Natural killer cell treated with Interleukin-12 subunit alpha and Interleukin-12 subunit beta and Interleukin-15 and Interleukin-18, amount 100 ng/mL, for 72 hours (primary cell): Measurements from ENCODE around the gene EFCAB5. TPM values are rescaled to one million over a fixed set of nuclear protein-coding genes. Genes with fewer than 3 reads are reported as not detected.
"Not testable (repeated sequence)": the region's sequence is repeated elsewhere in the genome, so short reads cannot be mapped to it uniquely, and the experiment has no call there.

Experiments used
- ATAC-seq, 2 donors: fragments of 150-1000 bp; cut with Tn5 transposase in 1 of 2; sonication (Bioruptor Pico), chemical (Tn5 transposase) in 1 of 2; 2 replicates each; pipeline ENCODE4 v1.10.0; 2021
- DNase-seq: peaks from one replicate; pipeline ENCODE4 v3.0.0; 2022; ENCODE audit warnings: low spot score
- H3K27ac Mint-ChIP-seq, 2 donors: 1 replicate in 1 of 2; 2 replicates in 1 of 2; pipeline ENCODE4 v1.8.0; 2022; ENCODE audit warnings: mixed read lengths in 2 of 2, mild to moderate bottlenecking in 1 of 2, moderate library complexity in 1 of 2
- H3K27me3 Mint-ChIP-seq, 2 donors: 1 replicate in 1 of 2; 2 replicates in 1 of 2; pipeline ENCODE4 v1.8.0; 2022; ENCODE audit warnings: mixed read lengths in 2 of 2
- H3K36me3 Mint-ChIP-seq: one replicate; pipeline ENCODE4 v1.8.0; 2022; ENCODE audit warnings: mixed read lengths
- H3K4me1 Mint-ChIP-seq, 2 donors: 1 replicate in 1 of 2; 2 replicates in 1 of 2; pipeline ENCODE4 v1.8.0; 2022; ENCODE audit warnings: low read depth in 2 of 2, mixed read lengths in 2 of 2, mild to moderate bottlenecking in 1 of 2
- H3K4me3 Mint-ChIP-seq: one replicate; pipeline ENCODE4 v1.8.0; 2022; ENCODE audit warnings: mixed read lengths
- H3K9me3 Mint-ChIP-seq: 2 replicates; pipeline ENCODE4 v1.8.0; 2022; ENCODE audit warnings: mixed read lengths
- total RNA-seq, 2 donors: library from RNA; stranded (reverse); gene quantifications; one replicate each; pipeline ENCODE4 v1.2.3, GENCODE V29; 2022

EFCAB5 gene
- total RNA-seq, result 1 to 10 TPM in 1 of 2 donors, under 1 TPM in 1; 0.42 to 2.5 TPM

DNA sequence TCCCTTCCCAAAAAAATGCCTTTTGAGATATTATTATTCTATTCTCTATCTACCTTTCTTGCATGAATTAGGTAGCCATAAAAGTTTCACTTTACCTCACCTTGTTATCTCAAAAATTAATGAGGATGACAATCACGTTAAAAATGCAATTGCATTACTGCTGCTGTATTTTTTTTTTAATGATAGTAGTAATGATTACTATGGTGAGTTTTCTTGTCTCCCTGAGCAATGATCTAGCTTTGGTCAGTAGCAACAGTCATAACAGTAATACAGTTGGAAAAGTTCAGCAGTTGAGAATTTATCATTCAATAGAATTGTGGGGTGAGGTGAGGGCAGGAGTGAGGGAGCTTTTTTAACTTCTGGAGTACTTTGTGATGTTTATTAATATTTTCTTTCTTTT, at the start of gene EFCAB5:
EFCAB5 (plus strand) TSS at position 301 of the 400 bp plus-strand sequence. CDS start 163 bp downstream, outside the sequence.
- no peak within 1 kb of the TSS for H3K4me3 Mint-ChIP-seq
- no peaks in the 10 kb centered on the region for H3K36me3 Mint-ChIP-seq
- H3K27me3 Mint-ChIP-seq, result peaks cover 0 to 6% of the 10 kb centered on the region in 2 donors
- peaks cover 0 to 2% of the 10 kb centered on the region in 2 donors for H3K4me1 Mint-ChIP-seq
- ATAC-seq (no peak), DNase-seq (no peak)
- H3K27ac Mint-ChIP-seq, result no peak within 1 kb of the TSS
- no peaks in the 10 kb centered on the region for H3K9me3 Mint-ChIP-seq

GRCh38 chr17:29892201-29892600, 49.2 kb upstream of the EFCAB5 start:
- Mint-ChIP-seq H3K4me3 (no peak overlapping the region), H3K36me3 (no peaks in the 10 kb centered on the region), H3K9me3 (no peaks in the 10 kb centered on the region), H3K4me1 (peaks cover 27 to 28% of the 10 kb centered on the region in 2 donors), H3K27ac (no peak overlapping the region), H3K27me3 (no peaks in the 10 kb centered on the region)
- DNase-seq (no peak), ATAC-seq (no peak)

- H3K36me3 Mint-ChIP-seq, H3K27ac Mint-ChIP-seq, ATAC-seq, H3K4me3 Mint-ChIP-seq, DNase-seq, H3K27me3 Mint-ChIP-seq, H3K9me3 Mint-ChIP-seq: not testable (repeated sequence)
- peaks cover 25 to 29% of the 10 kb centered on the region in 2 donors for H3K4me1 Mint-ChIP-seq
Observed at GRCh38 chr17:29897136-29897535, 44.3 kb upstream of the EFCAB5 start.

DNA sequence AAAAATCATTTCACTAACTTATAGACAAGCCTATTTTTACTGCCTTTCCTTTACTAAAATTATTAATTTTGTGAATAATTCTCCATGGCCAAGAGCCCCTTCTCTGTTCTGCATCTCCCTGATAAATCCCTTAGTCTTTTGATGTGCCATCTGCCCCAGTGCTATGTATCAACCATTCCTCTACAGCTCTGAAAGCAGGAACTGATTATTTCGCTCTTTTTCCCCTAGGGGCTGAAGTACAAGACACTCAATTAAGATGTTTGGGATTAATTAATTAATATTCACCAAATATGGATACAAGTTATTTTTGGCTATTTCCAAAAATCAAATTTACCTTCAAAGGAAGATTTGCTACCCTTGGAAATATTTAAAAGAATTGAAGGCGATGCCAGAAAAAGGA, 38.0 kb upstream of the EFCAB5 start:
- H3K27ac Mint-ChIP-seq, result no peak overlapping the region
- H3K27me3 Mint-ChIP-seq, result no peaks in the 10 kb centered on the region
- H3K4me1 Mint-ChIP-seq, result peaks cover 23 to 26% of the 10 kb centered on the region in 2 donors
- no peaks in the 10 kb centered on the region for H3K36me3 Mint-ChIP-seq
- no peaks in the 10 kb centered on the region for H3K9me3 Mint-ChIP-seq
- H3K4me3 Mint-ChIP-seq, result no peak overlapping the region
- DNase-seq (no peak), ATAC-seq (no peak)

DNA sequence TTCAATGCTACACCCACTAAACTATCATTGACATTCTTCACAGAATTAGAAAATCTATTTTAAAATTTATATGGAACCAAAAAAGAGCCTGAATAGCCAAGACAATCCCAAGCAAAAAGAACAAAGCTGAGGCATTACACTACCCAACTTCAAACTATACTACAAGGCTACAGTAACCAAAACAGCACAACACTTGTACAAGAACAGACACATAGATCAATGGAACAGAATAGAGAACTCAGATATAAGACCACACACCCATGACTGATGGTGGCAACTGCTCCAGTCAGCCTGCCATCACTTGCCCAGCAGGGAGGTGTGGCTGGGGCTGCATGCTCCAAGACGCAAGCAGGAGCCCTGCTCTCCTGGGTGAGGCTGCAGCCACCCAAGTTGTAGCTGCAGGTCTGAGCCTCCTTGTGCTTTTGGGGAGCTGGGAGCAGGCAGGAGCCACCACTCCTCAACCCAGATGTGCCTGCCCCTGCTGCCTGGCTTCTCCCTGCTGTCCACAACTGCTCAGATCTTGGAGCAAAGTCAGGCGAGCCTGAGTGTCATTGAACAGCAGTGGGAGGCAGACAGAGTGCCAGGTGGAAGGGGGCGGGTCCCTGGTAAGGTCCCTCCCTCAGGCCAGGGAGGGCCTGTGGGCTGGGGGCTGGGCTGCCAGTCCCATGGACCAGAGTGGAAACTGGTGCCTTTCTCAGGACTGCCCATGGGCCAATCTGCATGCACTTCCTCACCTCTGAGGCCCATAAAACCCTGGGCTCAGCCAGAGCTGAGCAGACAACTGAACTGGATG, 36.2 kb upstream of the EFCAB5 start:
- Mint-ChIP-seq H3K4me3 (no peak overlapping the region), H3K27ac (no peak overlapping the region), H3K36me3 (no peaks in the 10 kb centered on the region), H3K4me1 (peaks cover 24 to 26% of the 10 kb centered on the region in 2 donors), H3K9me3 (no peaks in the 10 kb centered on the region), H3K27me3 (no peaks in the 10 kb centered on the region)
- DNase-seq (no peak), ATAC-seq (no peak)

DNA sequence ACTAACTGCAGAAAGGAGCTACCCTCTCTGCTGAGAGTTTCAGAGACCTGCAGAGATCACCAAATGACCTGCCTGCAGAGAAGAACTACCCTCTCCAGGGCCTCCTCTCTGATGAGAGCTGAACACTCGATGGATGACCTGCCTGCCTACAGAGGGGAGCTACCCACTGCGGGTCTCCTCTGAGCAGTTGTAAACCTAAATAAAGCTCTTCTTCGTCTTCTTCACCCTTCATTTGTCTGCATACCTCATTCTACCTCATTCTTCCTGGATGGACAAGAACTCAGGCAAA, 35.6 kb upstream of the EFCAB5 start:
- H3K4me3 Mint-ChIP-seq, result no peak overlapping the region
- H3K27me3 Mint-ChIP-seq, result no peaks in the 10 kb centered on the region
- peaks cover 24 to 26% of the 10 kb centered on the region in 2 donors for H3K4me1 Mint-ChIP-seq
- no peaks in the 10 kb centered on the region for H3K36me3 Mint-ChIP-seq
- no peak overlapping the region for H3K27ac Mint-ChIP-seq
- DNase-seq (no peak), ATAC-seq (no peak)
- H3K9me3 Mint-ChIP-seq, result no peaks in the 10 kb centered on the region

DNA sequence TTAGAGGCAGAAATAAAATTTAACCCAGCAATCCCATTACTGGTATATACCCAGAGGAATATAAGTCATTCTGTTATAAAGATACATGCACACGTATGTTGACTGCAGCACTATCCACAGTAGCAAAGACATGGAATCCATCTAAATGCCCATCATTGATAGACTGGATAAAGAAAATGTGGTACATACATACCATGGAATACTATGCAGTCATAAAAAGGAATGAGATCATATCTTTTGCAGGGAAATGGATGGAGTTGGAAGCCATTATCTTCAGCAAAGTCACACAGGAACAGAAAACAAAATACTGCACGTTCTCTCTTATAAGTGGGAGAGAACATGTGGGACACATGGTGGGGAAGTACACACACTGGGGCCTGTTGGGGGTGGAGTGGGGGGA, 34.5 kb upstream of the EFCAB5 start:
- H3K27me3 Mint-ChIP-seq, result no peaks in the 10 kb centered on the region
- no peak overlapping the region for H3K4me3 Mint-ChIP-seq
- no peaks in the 10 kb centered on the region for H3K9me3 Mint-ChIP-seq
- ATAC-seq (no peak), DNase-seq (no peak)
- no peak overlapping the region for H3K27ac Mint-ChIP-seq
- H3K4me1 Mint-ChIP-seq, result peaks cover 20% of the 10 kb centered on the region in 2 donors
- no peaks in the 10 kb centered on the region for H3K36me3 Mint-ChIP-seq

- no peak overlapping the region for H3K4me3 Mint-ChIP-seq
- H3K27me3 Mint-ChIP-seq, result no peaks in the 10 kb centered on the region
- H3K9me3 Mint-ChIP-seq, result no peaks in the 10 kb centered on the region
- DNase-seq (no peak), ATAC-seq (no peak)
- no peaks in the 10 kb centered on the region for H3K36me3 Mint-ChIP-seq
- H3K27ac Mint-ChIP-seq, result no peak overlapping the region
- H3K4me1 Mint-ChIP-seq, result peaks cover 8 to 16% of the 10 kb centered on the region in 2 donors
Observed at GRCh38 chr17:29909236-29910003, 32.0 kb upstream of the EFCAB5 start.

GRCh38 chr17:29911641-29912177, 29.7 kb upstream of the EFCAB5 start:
- DNase-seq (no peak), ATAC-seq (no peak)
- Mint-ChIP-seq H3K4me3 (no peak overlapping the region), H3K27me3 (no peaks in the 10 kb centered on the region), H3K4me1 (peaks cover 6 to 11% of the 10 kb centered on the region in 2 donors), H3K36me3 (no peaks in the 10 kb centered on the region), H3K27ac (no peak overlapping the region), H3K9me3 (no peaks in the 10 kb centered on the region)

DNA sequence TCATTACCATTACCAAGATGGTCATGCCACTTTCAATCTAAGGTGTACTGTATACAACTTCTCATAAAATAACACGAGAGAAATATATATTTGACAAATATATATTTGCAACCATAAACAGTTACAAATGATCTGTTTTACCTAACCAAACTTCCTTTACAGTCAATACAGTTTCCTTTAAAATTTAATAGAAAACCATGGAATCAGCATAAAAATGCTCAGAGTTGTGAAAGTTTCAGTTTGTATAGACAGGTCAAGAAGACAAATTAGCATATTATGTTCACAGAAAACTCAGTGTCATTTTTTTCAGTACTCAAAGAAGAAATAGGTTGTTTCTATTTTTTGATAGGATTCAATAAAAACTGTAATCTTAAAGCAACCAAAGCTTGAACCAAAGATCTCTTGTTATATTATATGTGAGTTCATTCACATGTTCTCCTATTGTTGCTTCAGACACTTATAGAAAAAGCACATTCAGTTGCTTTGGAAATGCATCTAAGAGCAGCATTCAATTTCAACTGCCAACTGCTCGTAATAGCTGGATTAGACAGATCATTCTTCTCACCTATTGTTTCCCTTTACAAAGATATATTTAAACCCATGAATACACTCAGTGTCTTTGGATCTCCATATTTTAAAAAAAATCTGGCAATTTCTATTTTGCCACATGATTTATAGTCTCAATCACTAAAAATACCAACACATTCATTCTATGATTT, 26.5 kb upstream of the EFCAB5 start:
- DNase-seq, result no peak
- no peaks in the 10 kb centered on the region for H3K36me3 Mint-ChIP-seq
- no peak overlapping the region for H3K4me3 Mint-ChIP-seq
- H3K4me1 Mint-ChIP-seq, result peaks cover 12 to 28% of the 10 kb centered on the region in 2 donors
- H3K27me3 Mint-ChIP-seq, result no peaks in the 10 kb centered on the region
- no peaks in the 10 kb centered on the region for H3K9me3 Mint-ChIP-seq
- no peak overlapping the region for H3K27ac Mint-ChIP-seq
- ATAC-seq, result no peak

GRCh38 chr17:29918016-29918415, 23.4 kb upstream of the EFCAB5 start:
- H3K27me3 Mint-ChIP-seq, result no peaks in the 10 kb centered on the region
- no peaks in the 10 kb centered on the region for H3K36me3 Mint-ChIP-seq
- no peak overlapping the region for H3K27ac Mint-ChIP-seq
- H3K9me3 Mint-ChIP-seq, result no peaks in the 10 kb centered on the region
- DNase-seq (no peak), ATAC-seq (no peak)
- no peak overlapping the region for H3K4me3 Mint-ChIP-seq
- peaks cover 12 to 28% of the 10 kb centered on the region in 2 donors for H3K4me1 Mint-ChIP-seq

DNA sequence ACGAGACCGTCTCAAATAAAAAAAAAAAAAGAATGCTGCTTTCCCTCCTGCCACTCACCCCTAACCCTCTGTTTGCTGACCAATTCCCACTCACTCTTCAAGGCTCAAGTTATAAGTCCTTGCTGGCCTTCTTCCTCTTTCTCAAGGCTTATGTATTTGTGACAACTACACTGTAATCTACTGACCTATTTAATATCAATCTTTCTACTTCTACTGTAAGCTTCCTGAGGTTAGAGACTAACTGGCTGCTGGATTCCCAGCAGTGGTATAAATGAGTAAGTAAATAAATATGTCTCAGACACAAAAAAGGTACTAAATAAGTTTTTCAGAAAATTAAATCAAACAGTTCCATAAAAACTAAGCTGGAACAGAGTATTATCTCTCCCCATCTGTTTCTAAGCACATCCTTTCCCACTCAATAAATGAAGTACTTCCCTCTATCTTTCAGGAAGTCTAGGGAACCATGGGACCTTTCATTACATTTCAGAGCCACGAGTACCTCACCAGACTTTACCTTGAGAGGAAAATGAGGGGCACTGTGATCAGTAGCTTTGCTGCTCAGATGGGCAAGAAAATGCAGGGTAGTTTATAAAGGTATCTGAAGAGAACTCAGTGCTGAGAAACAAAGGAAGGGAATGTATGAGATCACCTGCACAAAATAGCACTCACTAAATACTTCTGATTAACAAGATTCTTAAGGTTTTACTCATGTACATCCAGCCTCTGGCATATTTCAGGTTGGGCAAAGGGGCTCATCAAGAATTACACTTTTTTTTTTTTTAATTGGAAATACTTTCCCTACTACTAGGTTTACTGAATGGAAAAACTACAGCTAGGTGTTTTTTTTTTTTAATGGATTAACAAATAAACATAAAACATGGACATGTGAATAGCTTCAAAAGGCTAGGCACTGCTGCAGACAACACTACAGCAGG, 22.2 kb upstream of the EFCAB5 start:
- H3K4me3 Mint-ChIP-seq, result no peak overlapping the region
- no peaks in the 10 kb centered on the region for H3K27me3 Mint-ChIP-seq
- H3K9me3 Mint-ChIP-seq, result no peaks in the 10 kb centered on the region
- DNase-seq (no peak), ATAC-seq (no peak)
- H3K36me3 Mint-ChIP-seq, result no peaks in the 10 kb centered on the region
- H3K4me1 Mint-ChIP-seq, result peaks cover 12 to 28% of the 10 kb centered on the region in 2 donors
- peak overlapping the region in 1 of 2 donors; percentile 43 for H3K27ac Mint-ChIP-seq

DNA sequence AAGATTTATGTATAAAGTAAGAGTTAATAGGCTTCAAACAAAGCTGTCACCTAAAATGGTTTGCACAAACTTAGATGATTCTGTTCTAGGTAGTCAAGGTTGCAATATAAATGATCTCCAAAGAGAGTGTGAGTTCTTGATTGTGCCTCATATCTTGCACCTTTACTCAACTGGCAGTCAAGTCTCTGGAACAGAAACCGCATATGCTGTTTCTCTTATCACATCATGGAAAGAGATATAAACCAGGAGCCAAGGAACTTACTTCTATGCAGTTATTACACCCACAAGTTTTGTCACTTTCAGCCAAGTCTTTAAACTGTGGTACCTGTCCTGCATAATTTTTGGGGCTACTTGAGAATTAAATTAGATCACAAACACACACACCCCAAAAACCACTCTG, 16.6 kb upstream of the EFCAB5 start:
- no peaks in the 10 kb centered on the region for H3K9me3 Mint-ChIP-seq
- H3K4me1 Mint-ChIP-seq, result peaks cover 21 to 23% of the 10 kb centered on the region in 2 donors
- ATAC-seq, result no peak
- H3K4me3 Mint-ChIP-seq, result no peak overlapping the region
- H3K27ac Mint-ChIP-seq, result no peak overlapping the region
- DNase-seq, result no peak
- no peaks in the 10 kb centered on the region for H3K36me3 Mint-ChIP-seq
- H3K27me3 Mint-ChIP-seq, result no peaks in the 10 kb centered on the region
